NCI-H1417 treated with DMSO at 0.1 percent for 48 hours (cell line): ENCODE results near the gene ZNF786.
A peak's percentile ranks its signal among the peaks of the same experiment; 100 is the strongest.

Source experiments
- DNase-seq: peaks from one replicate; lab custom pipeline; 2025; lab: John Stamatoyannopoulos, UW

ZNF786 gene

GRCh38 chr7:149028346-149029109 lies 62.0 kb downstream of the ZNF786 start, which contains the start of gene PDIA4:
Gene PDIA4 (minus strand): TSS chr7:149028505. CDS start chr7:149028408, 97 bp downstream.
- DNase-seq, result peak; percentile 95

DNA sequence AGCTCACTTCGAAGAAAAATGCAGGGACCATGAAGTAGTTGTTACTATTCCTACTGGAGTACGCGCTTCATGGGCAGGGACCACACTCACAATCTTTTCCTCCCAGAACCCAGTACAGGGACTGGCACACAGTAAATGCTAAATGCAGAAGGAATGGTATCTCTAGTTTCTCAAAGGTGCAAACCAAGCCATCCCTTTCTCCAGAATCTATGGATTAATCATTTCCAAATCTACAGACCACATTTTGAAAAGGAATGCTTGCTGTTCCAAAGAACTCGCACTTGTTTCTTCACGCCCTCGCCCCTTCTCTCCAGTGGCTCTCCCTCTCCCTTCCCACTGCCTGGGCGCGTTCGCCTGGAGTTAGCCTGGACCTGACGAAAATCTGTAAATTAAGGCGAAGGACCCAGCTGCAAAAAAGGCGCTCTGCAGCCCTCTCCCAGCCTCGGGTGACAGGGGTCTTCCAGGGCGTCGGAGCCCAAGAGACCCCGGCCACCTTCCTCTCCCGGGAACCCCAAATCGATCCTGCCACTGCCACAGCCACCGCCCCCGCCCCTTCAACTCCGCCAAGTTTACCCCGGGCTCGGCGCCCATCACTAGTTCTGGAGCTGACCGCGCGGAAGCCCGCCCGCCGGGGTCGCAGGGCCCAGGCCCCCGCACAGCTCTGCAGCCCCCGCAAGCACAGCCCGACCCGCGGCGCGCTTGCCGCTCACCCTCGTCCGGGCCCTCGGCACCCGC lies 62.7 kb downstream of the ZNF786 start:
- no peak for DNase-seq

- no peak for DNase-seq
Measured at GRCh38 chr7:149027055-149027454, 63.5 kb downstream of the ZNF786 start.

- DNase-seq, result no peak
Measured at GRCh38 chr7:149023662-149024061, 66.9 kb downstream of the ZNF786 start.

- DNase-seq, result no peak
Measured at GRCh38 chr7:149022756-149023360, 67.7 kb downstream of the ZNF786 start.

- DNase-seq, result no peak
Measured at GRCh38 chr7:149021725-149022062, 68.8 kb downstream of the ZNF786 start.

GRCh38 chr7:149020483-149020882 lies 70.0 kb downstream of the ZNF786 start:
- no peak for DNase-seq
